ENCODE measurements around the gene MYOZ1.
"Not testable (repeated sequence)": the region's sequence is repeated elsewhere in the genome, so short reads cannot be mapped to it uniquely, and the experiment has no call there.

MYOZ1 gene

GRCh38 chr10:73647211-73647874 is 6.1 kb upstream of the MYOZ1 start:
- peak in 1 of 4 experiments; percentile 4 for DNase-seq

GRCh38 chr10:73646598-73647041 is 5.3 kb upstream of the MYOZ1 start:
- DNase-seq: no peak

DNA sequence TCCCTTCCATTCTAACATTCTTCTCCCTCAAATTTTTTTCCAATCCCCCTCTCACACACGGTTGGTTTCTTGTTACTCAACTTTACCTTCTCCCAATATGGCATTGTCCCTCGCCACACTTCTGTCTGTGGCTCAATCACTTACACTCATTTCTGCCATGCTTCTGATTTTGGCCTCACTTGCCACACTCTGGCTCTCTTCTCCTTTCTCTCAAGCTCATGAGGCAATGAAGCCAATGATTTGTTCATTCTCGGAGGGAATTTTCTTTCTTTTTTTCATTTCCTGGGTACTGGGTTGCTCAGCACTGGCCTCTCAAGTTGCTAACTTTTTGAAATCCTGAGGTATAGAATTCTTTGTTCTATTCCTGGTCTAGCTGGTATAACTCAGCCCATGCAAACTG is 4.0 kb upstream of the MYOZ1 start:
- DNase-seq: no peak

GRCh38 chr10:73644767-73645166 is 3.5 kb upstream of the MYOZ1 start:
- DNase-seq: no peak

GRCh38 chr10:73644015-73644743 is 2.9 kb upstream of the MYOZ1 start:
- peak in 2 of 4 experiments; percentile 5 to 15 for DNase-seq

GRCh38 chr10:73643362-73643761 is 2.1 kb upstream of the MYOZ1 start:
- no peak for DNase-seq

- DNase-seq: no peak
These were observed 2.0 kb downstream of the MYOZ1 start for GRCh38 chr10:73639286-73639685.

DNA sequence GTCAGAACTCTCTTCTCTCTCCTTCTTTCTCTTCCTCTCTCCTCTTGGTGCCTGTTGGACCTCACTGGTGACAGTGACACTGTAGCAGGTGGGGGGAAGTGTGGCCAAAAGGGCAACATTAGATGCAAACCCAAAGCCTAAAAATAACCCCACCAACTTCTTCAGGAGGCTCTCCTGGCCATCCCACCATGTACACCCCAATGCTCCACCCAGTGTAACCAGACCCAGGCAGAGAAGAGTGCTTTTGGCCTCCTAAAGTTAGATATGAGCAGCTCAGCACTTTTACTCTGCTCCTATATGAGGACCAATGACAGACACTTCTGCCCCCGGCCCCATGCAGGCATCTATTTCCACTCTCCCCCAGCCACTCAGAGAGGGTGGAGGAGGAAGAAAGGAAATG is 5.5 kb downstream of the MYOZ1 start:
- no peak for DNase-seq

GRCh38 chr10:73634421-73634820 is 6.9 kb downstream of the MYOZ1 start:
- no peak for DNase-seq

GRCh38 chr10:73629165-73629564 is 12.1 kb downstream of the MYOZ1 start:
- DNase-seq: no peak

DNA sequence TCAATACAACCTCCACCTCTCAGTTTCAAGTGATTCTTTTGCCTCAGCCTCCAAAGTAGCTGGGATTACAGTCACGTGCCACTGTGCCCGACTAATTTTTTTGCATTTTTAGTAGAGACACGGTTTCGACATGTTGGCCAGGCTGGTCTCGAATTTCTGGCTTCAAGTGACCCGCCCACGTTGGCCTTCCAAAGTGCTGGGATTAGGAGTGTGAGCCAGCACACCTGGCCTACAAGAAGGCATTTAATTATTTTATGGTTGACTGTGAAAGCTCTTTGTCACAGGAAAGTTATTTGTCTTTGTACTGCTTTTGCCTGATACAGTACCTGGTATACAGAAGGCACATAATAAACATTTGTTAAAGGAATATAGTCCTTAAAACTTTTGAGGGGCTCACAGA is 12.9 kb downstream of the MYOZ1 start:
- no peak for DNase-seq

DNA sequence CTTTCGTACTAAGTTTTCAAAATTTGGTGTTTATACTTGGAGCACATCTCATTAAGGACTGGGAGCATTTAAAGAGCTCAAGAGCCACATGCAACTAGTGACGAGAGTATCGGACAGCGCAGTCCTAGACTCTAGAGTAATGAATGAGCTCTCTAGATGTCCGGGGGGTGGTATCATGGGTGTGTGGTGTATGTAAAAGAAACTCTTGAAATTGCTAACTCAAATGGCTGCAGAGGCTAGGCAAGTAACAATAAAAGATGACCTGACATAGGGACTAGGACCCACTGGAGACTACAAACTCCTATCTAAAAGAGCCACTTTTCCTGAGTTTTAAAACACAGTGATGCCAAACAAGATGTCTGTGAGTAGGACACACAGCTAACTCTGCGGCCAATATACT is 14.0 kb downstream of the MYOZ1 start:
- no peak for DNase-seq

DNA sequence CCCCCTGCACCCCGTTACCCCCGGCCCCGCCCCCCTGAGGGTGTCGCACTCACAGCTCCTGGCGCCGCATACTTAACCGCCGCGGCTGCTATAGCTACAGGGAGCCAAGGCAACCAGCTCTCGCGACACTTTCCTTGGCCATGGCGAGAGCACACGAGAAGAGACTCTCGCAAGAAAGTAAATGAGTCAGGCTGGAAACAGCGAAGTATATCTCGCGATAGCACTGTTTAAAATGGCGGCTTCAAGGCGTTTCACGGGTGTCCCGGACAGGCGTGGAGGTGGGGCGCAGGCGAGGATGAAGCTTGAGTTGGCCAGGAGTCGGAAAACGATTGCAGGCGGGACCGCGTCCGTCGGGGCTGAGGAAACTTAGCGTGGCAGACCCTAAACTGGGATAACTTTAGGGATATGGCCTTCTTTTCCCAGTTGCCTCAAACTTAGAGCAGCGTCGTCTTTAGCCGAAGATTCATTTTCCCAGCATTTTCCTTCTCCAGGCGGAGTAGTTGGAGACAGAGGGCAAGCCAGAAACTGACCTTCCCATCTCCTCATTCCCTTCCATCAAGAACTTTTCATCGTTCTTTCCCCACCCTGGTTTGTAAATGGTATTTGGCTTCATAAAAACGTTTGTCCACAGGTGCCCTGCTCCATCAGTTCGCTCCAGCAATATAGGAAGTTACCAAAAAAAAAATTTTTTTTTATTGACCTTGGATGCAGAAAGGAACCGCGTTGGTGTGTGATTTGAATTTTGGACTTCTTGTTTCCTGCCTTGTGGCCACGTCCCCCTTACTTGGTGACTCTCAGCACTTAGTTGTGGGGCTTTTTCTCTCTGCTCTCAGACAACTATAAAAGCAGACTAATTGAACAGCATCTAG is 15.2 kb downstream of the MYOZ1 start:
- DNase-seq: peak; percentile 77 to 88 (median 83)

DNA sequence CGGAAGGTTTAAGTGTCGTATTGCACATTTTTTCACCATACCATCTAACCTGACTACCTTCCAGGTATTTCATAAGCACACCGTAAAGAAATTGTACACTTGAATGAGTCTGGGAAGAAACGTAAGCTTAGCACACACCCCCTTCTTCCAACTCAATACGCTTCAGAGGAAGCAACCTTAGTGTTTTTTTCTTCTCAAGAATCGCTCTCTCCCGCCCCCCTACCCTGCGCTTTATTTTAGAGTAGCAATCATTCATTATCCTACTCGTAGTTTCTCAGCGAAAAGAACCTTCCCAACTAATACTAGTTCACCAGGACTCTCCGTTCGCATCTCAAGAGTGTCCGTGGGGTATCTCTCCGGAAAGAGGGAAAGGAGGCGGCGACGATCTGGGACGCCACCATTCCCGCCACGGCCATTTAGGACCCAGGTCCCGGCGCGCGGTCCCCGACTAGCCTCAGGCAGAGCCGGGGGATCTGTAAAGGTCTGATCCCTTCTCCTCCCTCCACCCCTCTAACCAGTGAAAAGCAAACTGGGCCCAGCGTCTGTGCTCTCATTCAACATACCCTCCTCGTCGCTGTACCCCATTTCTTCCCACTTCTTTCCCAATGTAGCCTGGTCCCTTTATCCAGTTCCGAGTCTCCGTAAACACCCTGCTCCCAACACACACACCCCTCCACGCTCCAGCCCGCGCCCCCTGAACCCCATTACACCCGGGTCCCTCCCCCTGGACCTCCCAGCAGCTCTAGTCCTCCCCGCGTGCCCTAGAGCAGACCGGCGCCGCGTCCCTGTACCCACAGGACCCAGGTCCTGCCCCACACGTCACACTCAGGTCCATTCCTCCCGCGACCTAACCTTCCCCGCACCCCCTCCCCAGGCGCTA is 16.0 kb downstream of the MYOZ1 start:
- DNase-seq: no peak

DNA sequence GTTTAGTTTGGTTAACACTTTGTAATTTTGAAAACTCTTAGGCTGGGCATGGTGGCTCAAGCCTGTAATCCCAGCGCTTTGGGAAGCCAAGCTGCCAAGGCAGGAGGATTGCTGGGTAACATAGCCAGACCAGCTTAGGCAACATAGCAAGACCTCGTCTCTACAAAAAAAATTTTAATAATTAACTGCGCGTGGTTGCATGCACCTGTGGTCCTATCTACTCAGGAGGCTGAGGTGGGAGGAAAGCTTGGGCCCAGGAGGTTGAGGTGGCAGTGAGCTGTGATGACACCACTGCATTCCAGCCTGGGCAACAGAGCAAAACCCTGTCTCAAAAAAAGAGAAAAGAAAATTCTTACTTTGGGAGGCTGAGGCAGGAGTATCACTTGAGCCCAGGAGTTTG is 18.2 kb downstream of the MYOZ1 start:
- no peak for DNase-seq

DNA sequence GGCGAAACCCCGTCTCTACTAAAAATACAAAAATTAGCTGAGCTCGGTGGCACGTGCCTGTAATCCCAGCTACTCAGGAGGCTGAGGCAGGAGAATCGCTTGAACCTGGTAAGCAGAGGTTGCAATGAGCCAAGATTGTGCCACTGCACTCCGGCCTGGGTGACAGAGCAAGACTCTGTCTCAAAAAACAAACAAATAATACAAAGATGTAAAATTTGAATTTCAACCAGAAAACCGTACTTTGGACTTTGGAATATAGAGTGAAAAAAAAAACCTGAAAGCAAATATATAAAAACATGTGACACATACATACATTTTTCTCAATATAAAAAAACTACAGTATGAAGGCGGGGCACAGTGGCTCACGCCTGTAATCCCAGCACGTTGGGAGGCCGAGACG is 20.3 kb downstream of the MYOZ1 start:
- not testable (repeated sequence) for DNase-seq

- not testable (repeated sequence) for DNase-seq
These were observed 24.1 kb downstream of the MYOZ1 start for GRCh38 chr10:73617143-73617542.

DNA sequence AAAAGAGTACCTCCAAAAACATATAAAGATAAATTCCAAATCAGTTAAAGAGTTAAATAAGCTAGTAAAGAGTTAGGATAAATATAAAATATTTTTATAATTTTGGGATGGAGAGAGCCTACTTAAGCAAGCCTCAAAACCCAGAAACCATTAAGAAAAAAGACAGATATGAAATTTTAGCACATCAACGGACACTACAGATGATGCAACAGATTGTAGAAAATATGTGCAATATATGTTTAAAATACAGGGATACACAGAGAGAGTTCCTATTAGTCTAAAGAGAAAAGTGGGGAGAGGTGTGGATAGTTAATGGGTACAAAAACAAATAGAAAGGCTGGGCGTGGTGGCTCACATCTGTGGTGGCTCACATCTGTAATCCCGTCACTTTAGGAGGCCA is 26.6 kb downstream of the MYOZ1 start:
- DNase-seq: no peak

- no peak for DNase-seq
These were observed 32.2 kb downstream of the MYOZ1 start for GRCh38 chr10:73609116-73609515.

GRCh38 chr10:73601486-73601921 is 39.8 kb downstream of the MYOZ1 start:
- DNase-seq: no peak

GRCh38 chr10:73597346-73597745 is 43.9 kb downstream of the MYOZ1 start:
- DNase-seq: no peak

GRCh38 chr10:73593812-73594211 is 47.5 kb downstream of the MYOZ1 start:
- DNase-seq: no peak

- DNase-seq: no peak
These were observed 48.2 kb downstream of the MYOZ1 start for GRCh38 chr10:73593110-73593509.
